Measurements from ENCODE around the gene SLC35G6. TPM values are rescaled to one million over a fixed set of nuclear protein-coding genes. Genes with fewer than 3 reads are reported as not detected.

SLC35G6 gene
- total RNA-seq, 2 donors from 2014 or later = 0.33 TPM; not detected in 1

DNA sequence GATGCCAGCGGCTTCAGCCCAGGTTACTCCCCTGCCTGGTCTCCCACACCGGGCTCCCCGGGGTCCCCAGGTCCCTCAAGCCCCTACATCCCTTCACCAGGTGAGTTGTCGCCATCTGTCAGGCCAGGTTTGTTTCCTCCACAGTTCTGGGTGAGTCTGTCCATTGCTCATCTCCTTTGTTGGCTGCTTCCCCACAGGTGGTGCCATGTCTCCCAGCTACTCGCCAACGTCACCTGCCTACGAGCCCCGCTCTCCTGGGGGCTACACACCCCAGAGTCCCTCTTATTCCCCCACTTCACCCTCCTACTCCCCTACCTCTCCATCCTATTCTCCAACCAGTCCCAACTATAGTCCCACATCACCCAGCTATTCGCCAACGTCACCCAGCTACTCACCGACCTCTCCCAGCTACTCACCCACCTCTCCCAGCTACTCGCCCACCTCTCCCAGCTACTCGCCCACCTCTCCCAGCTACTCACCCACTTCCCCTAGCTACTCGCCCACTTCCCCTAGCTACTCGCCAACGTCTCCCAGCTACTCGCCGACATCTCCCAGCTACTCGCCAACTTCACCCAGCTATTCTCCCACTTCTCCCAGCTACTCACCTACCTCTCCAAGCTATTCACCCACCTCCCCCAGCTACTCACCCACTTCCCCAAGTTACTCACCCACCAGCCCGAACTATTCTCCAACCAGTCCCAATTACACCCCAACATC, 31.7 kb downstream of the SLC35G6 start:
- H3K4me3 Mint-ChIP-seq = no peak overlapping the region
- H3K36me3 Mint-ChIP-seq (ENCODE audit: low read depth) = peaks cover 66% of the 10 kb centered on the region
- DNase-seq = no peak
- H3K9me3 Mint-ChIP-seq = no peaks in the 10 kb centered on the region
- no peak overlapping the region for H3K4me3 ChIP-seq (ENCODE audit: low read length)
- no peaks in the 10 kb centered on the region for H3K27me3 ChIP-seq (ENCODE audit: control insufficient read depth, insufficient read depth, low read length, poor library complexity, severe bottlenecking)
- H3K4me1 Mint-ChIP-seq = no peaks in the 10 kb centered on the region
- no peak overlapping the region for H3K9ac ChIP-seq (ENCODE audit: extremely low read depth, low read length, poor library complexity, severe bottlenecking)
- peaks cover 73% of the 10 kb centered on the region for H3K36me3 ChIP-seq (ENCODE audit: control insufficient read depth, insufficient read depth, low read length)
- H3K27ac Mint-ChIP-seq = no peak overlapping the region
- TF ChIP-seq, protein P1, sequence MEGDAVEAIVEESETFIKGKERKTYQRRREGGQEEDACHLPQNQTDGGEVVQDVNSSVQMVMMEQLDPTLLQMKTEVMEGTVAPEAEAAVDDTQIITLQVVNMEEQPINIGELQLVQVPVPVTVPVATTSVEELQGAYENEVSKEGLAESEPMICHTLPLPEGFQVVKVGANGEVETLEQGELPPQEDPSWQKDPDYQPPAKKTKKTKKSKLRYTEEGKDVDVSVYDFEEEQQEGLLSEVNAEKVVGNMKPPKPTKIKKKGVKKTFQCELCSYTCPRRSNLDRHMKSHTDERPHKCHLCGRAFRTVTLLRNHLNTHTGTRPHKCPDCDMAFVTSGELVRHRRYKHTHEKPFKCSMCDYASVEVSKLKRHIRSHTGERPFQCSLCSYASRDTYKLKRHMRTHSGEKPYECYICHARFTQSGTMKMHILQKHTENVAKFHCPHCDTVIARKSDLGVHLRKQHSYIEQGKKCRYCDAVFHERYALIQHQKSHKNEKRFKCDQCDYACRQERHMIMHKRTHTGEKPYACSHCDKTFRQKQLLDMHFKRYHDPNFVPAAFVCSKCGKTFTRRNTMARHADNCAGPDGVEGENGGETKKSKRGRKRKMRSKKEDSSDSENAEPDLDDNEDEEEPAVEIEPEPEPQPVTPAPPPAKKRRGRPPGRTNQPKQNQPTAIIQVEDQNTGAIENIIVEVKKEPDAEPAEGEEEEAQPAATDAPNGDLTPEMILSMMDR (conservative IDR thresholded peaks at IDR 0.05) = no peak
- 85 to 92% methylated on average over 14 to 20 of the region's 20 CpGs for WGBS, 2 experiments (ENCODE audit: insufficient coverage in 1 of 2, insufficient read length in 1 of 2)
- no peaks in the 10 kb centered on the region for H3K27me3 Mint-ChIP-seq (ENCODE audit: insufficient read depth)
- no peaks in the 10 kb centered on the region for H3K4me1 ChIP-seq (ENCODE audit: control insufficient read depth, insufficient read depth, low read length)
- H3K27ac ChIP-seq (ENCODE audit: low read depth, low read length) = no peak overlapping the region
- H3K9me3 ChIP-seq (ENCODE audit: control insufficient read depth, low read length) = no peaks in the 10 kb centered on the region

DNA sequence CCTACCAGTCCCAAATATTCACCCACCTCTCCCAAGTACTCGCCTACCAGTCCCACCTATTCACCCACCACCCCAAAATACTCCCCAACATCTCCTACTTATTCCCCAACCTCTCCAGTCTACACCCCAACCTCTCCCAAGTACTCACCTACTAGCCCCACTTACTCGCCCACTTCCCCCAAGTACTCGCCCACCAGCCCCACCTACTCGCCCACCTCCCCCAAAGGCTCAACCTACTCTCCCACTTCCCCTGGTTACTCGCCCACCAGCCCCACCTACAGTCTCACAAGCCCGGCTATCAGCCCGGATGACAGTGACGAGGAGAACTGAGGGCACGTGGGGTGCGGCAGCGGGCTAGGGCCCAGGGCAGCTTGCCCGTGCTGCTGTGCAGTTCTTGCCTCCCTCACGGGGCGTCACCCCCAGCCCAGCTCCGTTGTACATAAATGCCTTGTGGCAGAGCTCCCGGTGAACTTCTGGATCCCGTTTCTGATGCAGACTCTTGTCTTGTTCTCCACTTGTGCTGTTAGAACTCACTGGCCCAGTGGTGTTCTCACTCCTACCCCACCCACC, 32.7 kb downstream of the SLC35G6 start:
- H3K9ac ChIP-seq (ENCODE audit: extremely low read depth, low read length, poor library complexity, severe bottlenecking) = no peak overlapping the region
- Mint-ChIP-seq H3K36me3 (ENCODE audit: low read depth) (peaks cover 57% of the 10 kb centered on the region), H3K4me1 (no peaks in the 10 kb centered on the region), H3K27ac (no peak overlapping the region), H3K9me3 (no peaks in the 10 kb centered on the region), H3K27me3 (ENCODE audit: insufficient read depth) (no peaks in the 10 kb centered on the region), H3K4me3 (no peak overlapping the region)
- 89 to 92% methylated on average over 5 to 17 of the region's 17 CpGs for WGBS, 2 experiments (ENCODE audit: insufficient coverage in 1 of 2, insufficient read length in 1 of 2)
- H3K4me1 ChIP-seq (ENCODE audit: control insufficient read depth, insufficient read depth, low read length) = no peaks in the 10 kb centered on the region
- no peaks in the 10 kb centered on the region for H3K9me3 ChIP-seq (ENCODE audit: control insufficient read depth, low read length)
- peaks cover 64% of the 10 kb centered on the region for H3K36me3 ChIP-seq (ENCODE audit: control insufficient read depth, insufficient read depth, low read length)
- no peak overlapping the region for H3K27ac ChIP-seq (ENCODE audit: low read depth, low read length)
- no peak for DNase-seq
- H3K4me3 ChIP-seq (ENCODE audit: low read length) = no peak overlapping the region
- H3K27me3 ChIP-seq (ENCODE audit: control insufficient read depth, insufficient read depth, low read length, poor library complexity, severe bottlenecking) = no peaks in the 10 kb centered on the region
- TF ChIP-seq, protein P1 (conservative IDR thresholded peaks at IDR 0.05) = no peak

DNA sequence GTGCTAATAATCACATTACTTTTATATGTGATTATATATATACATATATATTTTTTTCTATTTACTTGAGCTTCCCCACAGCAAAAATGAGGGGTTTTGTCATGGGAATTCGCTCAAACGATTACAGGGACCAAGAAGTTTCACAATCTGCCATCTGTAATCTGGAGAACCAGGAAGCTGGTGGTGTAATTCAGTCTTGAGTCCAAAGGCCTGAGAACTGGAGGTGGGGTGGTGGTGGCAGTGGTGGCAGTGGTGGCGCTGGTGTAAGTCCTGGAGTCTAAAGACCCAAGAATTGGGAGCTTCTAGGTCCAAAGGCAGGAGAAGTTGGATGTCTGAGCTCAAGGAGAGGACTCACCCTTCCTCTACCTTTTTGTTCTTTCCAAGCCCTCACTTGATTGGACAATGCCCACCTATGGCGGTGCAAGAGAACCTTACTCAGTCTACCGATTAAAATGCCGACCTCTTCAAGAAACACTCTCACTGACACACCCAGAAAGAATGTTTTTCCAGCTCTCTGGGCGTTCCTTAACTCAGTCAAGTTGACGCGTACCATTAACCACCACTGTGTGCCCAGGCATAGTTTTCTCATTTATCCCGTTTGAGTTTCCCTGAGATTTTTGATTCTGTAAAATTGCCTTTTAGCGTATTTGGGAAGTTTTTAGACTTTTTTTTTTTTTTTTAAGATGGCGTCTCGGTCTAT, 34.8 kb downstream of the SLC35G6 start:
- H3K9ac ChIP-seq (ENCODE audit: extremely low read depth, low read length, poor library complexity, severe bottlenecking) = no peak overlapping the region
- H3K27me3 ChIP-seq (ENCODE audit: control insufficient read depth, insufficient read depth, low read length, poor library complexity, severe bottlenecking) = no peaks in the 10 kb centered on the region
- no peaks in the 10 kb centered on the region for H3K4me1 Mint-ChIP-seq
- H3K9me3 ChIP-seq (ENCODE audit: control insufficient read depth, low read length) = no peaks in the 10 kb centered on the region
- peaks cover 36% of the 10 kb centered on the region for H3K36me3 Mint-ChIP-seq (ENCODE audit: low read depth)
- no peak overlapping the region for H3K27ac ChIP-seq (ENCODE audit: low read depth, low read length)
- H3K27me3 Mint-ChIP-seq (ENCODE audit: insufficient read depth) = no peaks in the 10 kb centered on the region
- H3K9me3 Mint-ChIP-seq = no peaks in the 10 kb centered on the region
- DNase-seq = no peak
- no peak overlapping the region for H3K4me3 ChIP-seq (ENCODE audit: low read length)
- 84 to 87% methylated on average over 8 to 13 of the region's 13 CpGs for WGBS, 2 experiments (ENCODE audit: insufficient coverage in 1 of 2, insufficient read length in 1 of 2)
- peaks cover 42% of the 10 kb centered on the region for H3K36me3 ChIP-seq (ENCODE audit: control insufficient read depth, insufficient read depth, low read length)
- H3K4me1 ChIP-seq (ENCODE audit: control insufficient read depth, insufficient read depth, low read length) = no peaks in the 10 kb centered on the region
- H3K27ac Mint-ChIP-seq = no peak overlapping the region
- H3K4me3 Mint-ChIP-seq = no peak overlapping the region
- TF ChIP-seq, protein P1 (conservative IDR thresholded peaks at IDR 0.05) = no peak
